ENCODE measurements around the gene LIN52. TPM values are rescaled to one million over a fixed set of nuclear protein-coding genes. Genes with fewer than 3 reads are reported as not detected.

The LIN52 gene
- total RNA-seq, 1 experiment from 2014 or later = 11.3 TPM

DNA sequence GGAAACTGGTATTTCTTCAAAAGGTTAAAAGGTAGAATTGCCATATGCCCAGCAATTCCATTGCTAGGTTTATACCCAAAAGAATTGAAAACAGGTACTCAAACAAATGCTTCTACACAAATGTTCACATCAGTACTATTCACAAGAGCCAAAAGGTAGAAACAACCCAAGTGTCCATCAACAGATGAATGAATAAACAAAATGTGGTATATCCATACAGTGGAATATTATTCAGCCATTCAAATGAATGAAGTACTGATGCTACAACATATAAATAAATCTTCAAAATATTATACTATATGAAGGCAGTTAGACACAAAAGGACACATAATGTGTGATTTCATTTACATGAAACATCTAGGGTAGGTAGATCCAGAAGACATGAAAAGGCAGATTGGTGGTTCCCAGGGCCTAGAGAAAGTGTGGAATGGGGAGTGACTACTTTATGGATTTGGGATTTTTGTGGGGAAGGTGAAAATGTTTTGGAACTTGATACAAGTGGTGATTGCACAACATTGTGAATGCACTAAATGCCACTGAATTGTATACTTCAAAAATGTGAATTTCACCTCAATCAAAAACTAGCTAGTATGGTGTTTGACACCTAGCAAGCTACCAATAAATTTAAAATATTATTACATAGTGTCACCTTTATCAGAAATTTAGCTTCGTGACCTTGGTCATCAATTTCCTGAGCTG lies 41.7 kb downstream of the LIN52 start:
- POLR2A ChIA-PET = no interaction called here

GRCh38 chr14:74127634-74128033 lies 42.9 kb downstream of the LIN52 start:
- peaks cover 13% of the 10 kb centered on the region for H3K36me3 Mint-ChIP-seq (ENCODE audit: insufficient read depth, unreplicated experiment)
- TF ChIP-seq CTCF (IDR thresholded peaks at IDR 0.05; ENCODE audit: insufficient read depth in 1 of 2, low read depth in 1 of 2, low read length in 1 of 2, severe bottlenecking in 1 of 2, unreplicated experiment in 1 of 2) = no peak
- no peaks in the 10 kb centered on the region for H3K4me1 Mint-ChIP-seq (ENCODE audit: low read depth, unreplicated experiment)
- no peak for DNase-seq
- POLR2A ChIA-PET = no interaction called here
- no peak overlapping the region for H3K4me3 Mint-ChIP-seq (ENCODE audit: unreplicated experiment)
- no peak overlapping the region for H3K27ac Mint-ChIP-seq (ENCODE audit: unreplicated experiment)
- no peaks in the 10 kb centered on the region for H3K27me3 Mint-ChIP-seq (ENCODE audit: insufficient read depth, unreplicated experiment)
- Histone ChIP-seq H3K4me3 (ENCODE audit: low read depth, low read length) (no peak overlapping the region), H3K4me1 (no peaks in the 10 kb centered on the region), H3K9me3 (no peaks in the 10 kb centered on the region), H3K36me3 (ENCODE audit: control insufficient read depth, insufficient read depth, low read length) (no peaks in the 10 kb centered on the region), H3K27me3 (replicated peaks; ENCODE audit: control insufficient read depth, insufficient read depth, low read length) (no peaks in the 10 kb centered on the region)
- intact Hi-C loops (cut with micrococcal nuclease; ENCODE audit: unreplicated experiment) = no loop called here
- BruUV-seq (replicated peaks) = no TSS peak
- CTCF ChIA-PET = no interaction called here
- H3K9me3 Mint-ChIP-seq (ENCODE audit: unreplicated experiment) = no peaks in the 10 kb centered on the region

More for the DNA sequence above, 41.7 kb downstream of the LIN52 start:
- Mint-ChIP-seq H3K4me3 (ENCODE audit: unreplicated experiment) (no peak overlapping the region), H3K4me1 (ENCODE audit: low read depth, unreplicated experiment) (no peaks in the 10 kb centered on the region), H3K27me3 (ENCODE audit: insufficient read depth, unreplicated experiment) (no peaks in the 10 kb centered on the region), H3K27ac (ENCODE audit: unreplicated experiment) (no peak overlapping the region), H3K36me3 (ENCODE audit: insufficient read depth, unreplicated experiment) (peaks cover 13% of the 10 kb centered on the region), H3K9me3 (ENCODE audit: unreplicated experiment) (no peaks in the 10 kb centered on the region)
- no TSS peak for BruUV-seq (replicated peaks)
- CTCF ChIA-PET = no interaction called here
- Histone ChIP-seq H3K4me3 (ENCODE audit: low read depth, low read length) (no peak overlapping the region), H3K36me3 (ENCODE audit: control insufficient read depth, insufficient read depth, low read length) (no peaks in the 10 kb centered on the region), H3K4me1 (no peaks in the 10 kb centered on the region), H3K27me3 (replicated peaks; ENCODE audit: control insufficient read depth, insufficient read depth, low read length) (no peaks in the 10 kb centered on the region), H3K9me3 (no peaks in the 10 kb centered on the region)
- DNase-seq = no peak
- TF ChIP-seq CTCF (IDR thresholded peaks at IDR 0.05; ENCODE audit: insufficient read depth in 1 of 2, low read depth in 1 of 2, low read length in 1 of 2, severe bottlenecking in 1 of 2, unreplicated experiment in 1 of 2) = no peak
- intact Hi-C loops (cut with micrococcal nuclease; ENCODE audit: unreplicated experiment) = no loop called here

DNA sequence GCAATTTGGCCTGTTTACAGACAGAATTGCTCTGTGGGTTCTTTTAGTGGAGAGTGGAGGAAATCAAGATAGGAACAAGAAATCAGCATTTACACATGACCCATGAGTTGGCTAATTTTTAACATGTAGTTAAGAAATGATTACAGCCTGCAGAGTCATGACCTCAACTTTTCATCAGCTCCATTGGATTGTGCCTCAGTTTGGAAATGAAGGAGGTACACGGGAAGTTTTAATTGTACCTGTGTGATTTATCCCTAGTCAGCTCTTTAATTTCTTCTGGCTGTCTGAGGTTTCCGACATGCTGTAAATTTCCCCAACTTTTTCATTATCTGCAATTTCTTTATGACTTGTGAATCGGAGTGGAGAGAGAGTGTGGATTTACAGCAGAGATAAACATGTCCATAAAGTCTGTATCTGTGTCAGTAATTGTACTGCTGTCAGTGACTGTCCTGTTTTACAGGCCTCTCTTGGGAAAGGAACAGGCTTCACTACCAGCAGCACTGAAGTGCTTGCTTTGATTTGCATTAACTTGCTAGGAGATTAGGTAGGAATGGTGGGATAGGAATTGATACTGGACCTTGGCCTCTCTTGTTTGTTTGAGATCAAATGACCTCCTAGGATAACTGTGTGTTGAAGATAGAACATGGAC lies 49.2 kb downstream of the LIN52 start:
- TF ChIP-seq CTCF (IDR thresholded peaks at IDR 0.05; ENCODE audit: insufficient read depth in 1 of 2, low read depth in 1 of 2, low read length in 1 of 2, severe bottlenecking in 1 of 2, unreplicated experiment in 1 of 2) = no peak
- intact Hi-C loops (cut with micrococcal nuclease; ENCODE audit: unreplicated experiment) = no loop called here
- H3K4me3 Mint-ChIP-seq (ENCODE audit: unreplicated experiment) = peak overlapping the region; percentile 59
- H3K9me3 Mint-ChIP-seq (ENCODE audit: unreplicated experiment) = no peaks in the 10 kb centered on the region
- DNase-seq = peak; percentile 15 to 44
- POLR2A ChIA-PET = no interaction called here
- H3K27me3 Mint-ChIP-seq (ENCODE audit: insufficient read depth, unreplicated experiment) = no peaks in the 10 kb centered on the region
- Histone ChIP-seq H3K9me3 (no peaks in the 10 kb centered on the region), H3K4me1 (peaks cover 25% of the 10 kb centered on the region), H3K4me3 (ENCODE audit: low read depth, low read length) (0 out of 2 replicates have a peak overlapping the region, but pooled peaks have one; percentile 7), H3K27me3 (replicated peaks; ENCODE audit: control insufficient read depth, insufficient read depth, low read length) (no peaks in the 10 kb centered on the region), H3K36me3 (ENCODE audit: control insufficient read depth, insufficient read depth, low read length) (no peaks in the 10 kb centered on the region)
- no TSS peak for BruUV-seq (replicated peaks)
- CTCF ChIA-PET = no interaction called here
- peaks cover 23% of the 10 kb centered on the region for H3K4me1 Mint-ChIP-seq (ENCODE audit: low read depth, unreplicated experiment)
- no peaks in the 10 kb centered on the region for H3K36me3 Mint-ChIP-seq (ENCODE audit: insufficient read depth, unreplicated experiment)
- H3K27ac Mint-ChIP-seq (ENCODE audit: unreplicated experiment) = peak overlapping the region; percentile 57
